Smooth muscle cell of the brain vasculature (primary cell): ENCODE measurements around the gene COL16A1.

ENCODE experiments used
- DNase-seq: peaks from one replicate; pipeline ENCODE4 v3.0.0-alpha.2; 2012; ENCODE audit warnings: low read depth, low spot score

Gene COL16A1

DNA sequence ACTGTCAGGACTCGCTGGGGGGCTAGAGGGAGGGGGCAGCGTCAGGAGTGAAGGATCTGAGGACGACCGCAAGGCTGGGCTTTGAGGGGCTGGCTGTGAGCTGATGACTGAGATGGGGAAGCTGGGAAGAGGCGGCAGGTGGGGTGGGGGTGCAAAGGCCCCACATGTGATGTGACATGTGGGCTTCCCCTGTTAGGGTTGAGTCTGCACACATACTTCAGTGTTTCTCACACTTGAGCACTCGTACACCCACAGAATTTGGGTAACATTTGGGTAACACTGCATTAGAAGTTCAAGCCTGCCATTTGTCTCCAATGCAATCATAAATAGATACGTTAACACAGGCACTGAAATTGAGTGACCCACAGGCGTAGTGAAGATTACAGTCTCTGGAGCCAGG lies 16.2 kb downstream of the COL16A1 start:
- no peak for DNase-seq

GRCh38 chr1:31685795-31686194 lies 18.0 kb downstream of the COL16A1 start:
- DNase-seq: no peak

DNA sequence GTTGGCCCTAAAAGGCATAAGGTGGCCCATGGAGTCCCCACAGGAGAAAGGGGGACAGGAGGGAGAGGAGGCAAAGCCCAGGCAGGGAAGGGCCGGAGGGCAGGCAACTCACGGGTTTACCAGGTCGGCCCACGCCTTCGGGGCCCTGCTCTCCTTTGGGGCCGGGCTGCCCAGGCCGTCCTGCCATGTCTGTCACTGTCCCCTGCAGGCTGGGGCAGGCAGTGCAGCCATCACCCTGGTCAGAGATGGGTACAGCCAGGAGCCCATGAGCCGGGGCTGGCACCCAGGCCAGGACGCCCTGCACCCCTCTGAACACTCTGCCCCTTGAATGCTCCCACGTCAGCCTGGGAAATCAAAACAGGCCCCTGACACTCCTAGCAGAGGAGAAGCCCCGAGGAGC lies 19.8 kb downstream of the COL16A1 start:
- DNase-seq: no peak

- DNase-seq: no peak
Observed at GRCh38 chr1:31681415-31681814, 22.4 kb downstream of the COL16A1 start.

DNA sequence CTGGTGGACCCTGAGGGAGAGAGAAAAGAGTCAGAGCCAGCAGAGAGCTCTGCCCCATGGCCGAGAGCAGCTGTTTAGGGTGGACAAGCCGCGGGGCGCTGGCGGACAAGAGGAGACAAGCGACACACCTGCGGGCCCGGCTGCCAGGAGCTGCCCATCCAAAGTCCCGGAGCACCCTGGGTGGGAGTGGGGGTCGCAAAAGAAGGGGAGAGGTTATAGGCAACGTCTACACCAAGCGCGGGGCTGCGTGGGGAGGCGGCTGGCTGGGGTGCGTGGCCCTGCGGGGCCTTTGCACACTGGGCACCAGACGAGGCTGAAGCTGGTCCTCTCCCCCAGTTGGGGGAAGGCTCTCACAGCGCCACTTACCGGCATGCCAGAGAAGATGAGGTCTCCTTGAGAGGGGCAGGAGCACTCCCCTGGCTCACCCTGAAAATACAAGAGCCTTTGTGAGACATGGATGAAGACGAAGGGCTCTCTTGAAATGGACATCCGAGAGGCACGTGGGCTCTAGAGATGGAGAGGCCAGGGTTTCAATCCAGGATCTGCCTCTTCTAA lies 24.1 kb downstream of the COL16A1 start:
- DNase-seq: no peak

- no peak for DNase-seq
Observed at GRCh38 chr1:31679091-31679490, 24.7 kb downstream of the COL16A1 start.

GRCh38 chr1:31678681-31679080 lies 25.1 kb downstream of the COL16A1 start:
- DNase-seq: no peak

GRCh38 chr1:31677949-31678348 lies 25.9 kb downstream of the COL16A1 start:
- no peak for DNase-seq

DNA sequence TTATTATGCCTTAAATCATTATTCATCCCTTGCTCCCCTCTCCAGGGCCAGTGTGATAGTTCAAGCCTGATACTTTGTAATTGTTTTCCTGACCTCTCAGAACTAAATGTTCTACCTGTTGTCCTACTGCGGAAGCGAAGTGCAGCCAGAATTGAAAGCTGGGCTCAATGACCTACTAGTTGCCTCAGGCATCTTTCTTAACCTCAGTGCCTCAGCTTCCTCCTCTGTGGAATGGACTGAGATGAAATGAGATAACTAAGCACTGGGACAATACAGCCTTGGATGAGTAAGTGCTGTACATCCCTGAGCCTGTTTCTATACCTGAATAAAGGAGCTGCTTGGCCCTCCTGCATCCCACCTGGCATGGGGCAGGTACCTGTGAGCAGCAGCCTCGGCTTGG lies 26.4 kb downstream of the COL16A1 start:
- DNase-seq: no peak

DNA sequence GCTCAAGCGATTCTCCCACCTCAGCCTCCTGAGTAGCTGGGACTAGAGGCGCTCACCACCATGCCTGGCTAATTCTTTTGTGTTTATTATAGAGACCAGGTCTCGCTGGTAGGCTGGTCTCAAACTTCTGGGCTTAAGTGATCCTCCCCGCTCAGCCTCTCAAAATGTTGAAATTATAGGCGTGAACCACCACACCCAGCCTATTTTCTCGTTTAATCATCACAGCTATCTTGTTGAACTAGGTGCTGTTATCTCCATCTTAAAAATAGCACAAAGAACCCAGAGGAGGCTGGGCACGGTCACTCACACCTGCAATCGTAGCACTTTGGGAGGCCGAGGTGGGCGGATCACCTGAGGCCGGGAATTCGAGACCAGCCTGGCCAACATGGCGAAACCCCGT lies 28.1 kb downstream of the COL16A1 start:
- no peak for DNase-seq

GRCh38 chr1:31675161-31675560 lies 28.7 kb downstream of the COL16A1 start:
- no peak for DNase-seq

DNA sequence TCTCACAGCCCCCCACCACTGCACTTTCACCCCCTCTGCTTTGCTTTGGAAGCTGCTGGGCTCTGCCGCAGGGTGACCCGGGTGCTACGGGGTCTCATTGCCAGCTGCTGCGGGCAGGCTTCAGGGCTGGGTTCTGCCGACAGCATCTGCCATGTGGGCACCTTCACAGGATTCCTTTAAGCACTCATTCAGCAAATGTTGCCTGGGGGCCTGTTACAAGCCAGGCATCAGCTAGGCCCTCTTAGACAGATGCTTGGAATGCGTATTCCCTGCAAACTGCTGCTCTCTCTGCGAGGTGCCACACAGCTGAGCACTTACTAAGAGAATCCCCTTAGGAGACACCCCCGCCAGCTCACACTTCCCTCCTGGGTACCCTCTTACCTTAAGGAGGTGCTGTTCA lies 29.2 kb downstream of the COL16A1 start:
- no peak for DNase-seq

- no peak for DNase-seq
Observed at GRCh38 chr1:31673433-31673832, 30.4 kb downstream of the COL16A1 start.

DNA sequence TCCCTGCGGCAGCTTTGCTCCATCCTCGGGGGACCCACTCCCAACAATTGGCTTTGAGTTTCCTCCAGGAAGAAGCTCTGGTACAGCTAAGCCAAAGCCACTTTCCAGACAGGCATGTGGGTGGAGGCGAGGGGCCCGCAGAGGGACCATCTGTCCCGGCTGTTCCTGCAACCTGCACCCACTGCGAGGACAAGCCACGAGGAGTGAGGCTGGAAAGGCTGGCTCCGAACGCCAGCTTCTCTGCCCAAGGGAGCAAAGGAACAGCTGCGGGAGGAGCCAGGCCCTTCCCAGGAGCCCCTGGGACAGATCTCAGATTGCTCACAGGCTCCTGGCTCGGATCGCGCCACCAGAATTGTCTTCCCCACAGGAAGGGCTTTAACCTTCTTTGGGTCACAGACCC lies 30.8 kb downstream of the COL16A1 start:
- no peak for DNase-seq

DNA sequence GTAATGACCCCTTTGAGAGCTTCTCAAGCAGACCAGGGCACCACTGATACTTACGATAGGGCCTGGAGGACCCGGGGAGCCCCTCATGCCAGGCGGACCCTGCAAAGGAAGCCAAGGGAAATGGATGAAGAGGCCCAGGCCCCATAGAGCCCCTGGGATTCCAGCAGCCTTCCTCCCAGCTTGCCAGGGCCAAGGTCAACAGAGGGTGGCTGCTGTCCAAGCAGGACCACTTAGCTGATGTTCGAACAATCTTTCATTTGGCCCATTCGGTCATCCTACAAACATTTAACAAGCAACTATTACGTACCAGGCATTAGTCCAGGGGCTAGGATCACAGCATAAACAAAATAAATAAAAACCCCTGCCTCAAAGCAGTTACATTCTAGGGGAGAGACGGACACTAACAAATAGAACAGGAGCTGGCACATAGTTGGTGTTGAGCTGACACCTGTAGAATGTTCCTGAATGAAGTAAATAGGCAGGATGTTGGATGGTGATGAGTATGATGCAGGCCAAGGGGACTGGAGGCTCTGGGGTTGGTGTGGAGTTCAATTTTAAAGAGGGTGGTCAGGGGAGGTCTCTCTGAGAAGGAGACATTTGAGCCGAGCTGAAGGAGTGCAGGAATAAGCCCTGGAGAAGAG lies 32.1 kb downstream of the COL16A1 start:
- no peak for DNase-seq

- no peak for DNase-seq
Observed at GRCh38 chr1:31671147-31671546, 32.7 kb downstream of the COL16A1 start.

- no peak for DNase-seq
Observed at GRCh38 chr1:31670593-31670964, 33.2 kb downstream of the COL16A1 start.

GRCh38 chr1:31669786-31670592 lies 33.8 kb downstream of the COL16A1 start:
- DNase-seq: peak; percentile 28

GRCh38 chr1:31669433-31669785 lies 34.4 kb downstream of the COL16A1 start:
- no peak for DNase-seq

DNA sequence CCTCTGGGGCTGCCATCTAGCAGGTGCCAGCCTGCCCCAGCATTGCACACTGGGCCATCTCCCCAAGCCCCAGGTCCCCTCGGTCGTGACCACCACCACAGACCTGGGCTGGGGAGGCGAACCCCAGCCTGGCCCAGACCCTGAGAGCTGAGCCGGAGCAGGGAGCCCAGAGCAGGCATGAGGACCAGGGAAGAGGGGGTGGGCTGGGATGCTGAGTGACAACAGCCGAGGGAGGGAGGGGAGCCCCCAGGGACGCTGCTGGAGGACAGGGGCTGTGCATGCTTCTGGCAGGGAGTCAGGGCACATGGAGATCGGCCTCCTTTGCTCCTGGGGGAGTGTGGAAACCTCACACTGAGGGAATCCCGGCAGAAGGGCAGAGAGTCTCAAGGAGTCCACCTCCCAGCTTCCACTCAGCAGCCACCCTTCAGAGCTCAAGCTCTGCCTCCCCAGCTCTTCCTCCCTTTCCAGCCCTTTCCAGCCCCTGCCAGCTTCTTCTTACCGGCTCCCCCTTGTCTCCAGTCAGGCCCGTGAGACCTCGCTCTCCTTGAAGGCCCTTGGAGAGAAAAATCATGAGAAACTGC lies 35.4 kb downstream of the COL16A1 start:
- DNase-seq: no peak

DNA sequence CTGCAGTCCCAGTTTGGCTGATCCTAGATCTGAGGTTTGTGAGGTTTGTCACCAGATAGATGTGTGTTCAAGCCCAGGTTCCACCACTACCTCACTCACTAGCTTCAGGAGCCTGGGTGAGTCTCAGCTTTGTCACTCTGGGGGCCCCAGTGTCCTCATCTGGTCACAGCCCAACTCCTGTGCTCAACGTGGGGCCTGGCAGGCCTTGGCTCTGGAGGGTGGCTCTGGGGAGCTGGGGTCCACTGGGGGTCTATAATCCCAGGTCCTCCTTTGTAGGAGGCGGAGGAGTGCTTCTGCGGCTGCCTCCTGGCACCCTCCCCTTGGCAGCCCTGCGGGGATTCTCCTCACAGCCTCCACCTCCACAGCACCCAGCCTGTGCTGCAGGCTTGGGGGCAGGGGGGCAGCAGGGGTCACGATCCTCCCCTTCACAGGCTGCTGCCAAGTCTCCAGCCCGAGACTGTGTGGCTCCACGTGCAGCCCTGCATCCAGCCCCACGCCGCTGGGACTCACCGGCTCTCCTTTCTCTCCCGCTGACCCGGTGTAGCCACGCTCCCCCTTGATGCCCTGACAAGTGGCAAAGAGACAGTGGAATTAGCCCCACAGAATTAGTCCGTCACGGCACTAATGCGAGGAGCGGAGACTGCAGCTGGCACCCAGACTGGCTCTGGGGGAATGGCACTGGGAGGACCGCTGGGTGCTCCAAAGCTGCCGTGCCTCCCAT lies 36.6 kb downstream of the COL16A1 start:
- no peak for DNase-seq

- no peak for DNase-seq
Observed at GRCh38 chr1:31666263-31666963, 37.4 kb downstream of the COL16A1 start.
